ENCODE results near the gene PLCD1.

Gene PLCD1

DNA sequence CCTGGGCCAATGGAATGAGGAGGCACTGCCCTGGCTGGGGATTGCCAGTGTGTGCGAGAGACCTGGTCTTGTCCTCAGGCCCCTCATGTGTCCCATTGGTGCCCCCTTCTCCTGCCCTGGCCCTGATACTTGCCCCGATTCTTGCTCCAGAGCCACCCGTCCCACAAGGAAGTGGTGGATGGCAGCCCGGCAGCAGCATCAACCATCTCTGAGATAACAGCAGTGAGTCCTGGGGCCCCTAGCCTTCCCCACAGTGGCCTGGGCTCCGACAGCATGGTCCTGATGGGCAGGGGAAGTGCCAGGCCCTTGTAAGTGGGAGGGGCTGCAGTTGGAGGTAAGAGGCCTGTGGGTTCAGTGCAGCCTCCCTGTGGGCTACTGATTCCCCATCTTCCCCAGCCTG lies 23.4 kb downstream of the PLCD1 start:
- Histone ChIP-seq H3K36me3 (ENCODE audit: insufficient read depth, low read length) (peaks cover 4% of the 10 kb centered on the region; the same call in 1 of the 2 replicates), H2AFZ (ENCODE audit: low read length, unreplicated experiment) (no peak overlapping the region), H3K27me3 (ENCODE audit: insufficient read depth, low read length) (no peaks in the 10 kb centered on the region), H3K79me2 (ENCODE audit: control insufficient read depth, insufficient read depth, low read length, unreplicated experiment) (no peaks in the 10 kb centered on the region), H3K4me1 (ENCODE audit: control insufficient read depth, insufficient read depth, low read length, unreplicated experiment) (no peaks in the 10 kb centered on the region), H3K4me3 (ENCODE audit: low read depth, low read length) (no peak overlapping the region), H3K27ac (ENCODE audit: low read depth, low read length) (no peak overlapping the region)

DNA sequence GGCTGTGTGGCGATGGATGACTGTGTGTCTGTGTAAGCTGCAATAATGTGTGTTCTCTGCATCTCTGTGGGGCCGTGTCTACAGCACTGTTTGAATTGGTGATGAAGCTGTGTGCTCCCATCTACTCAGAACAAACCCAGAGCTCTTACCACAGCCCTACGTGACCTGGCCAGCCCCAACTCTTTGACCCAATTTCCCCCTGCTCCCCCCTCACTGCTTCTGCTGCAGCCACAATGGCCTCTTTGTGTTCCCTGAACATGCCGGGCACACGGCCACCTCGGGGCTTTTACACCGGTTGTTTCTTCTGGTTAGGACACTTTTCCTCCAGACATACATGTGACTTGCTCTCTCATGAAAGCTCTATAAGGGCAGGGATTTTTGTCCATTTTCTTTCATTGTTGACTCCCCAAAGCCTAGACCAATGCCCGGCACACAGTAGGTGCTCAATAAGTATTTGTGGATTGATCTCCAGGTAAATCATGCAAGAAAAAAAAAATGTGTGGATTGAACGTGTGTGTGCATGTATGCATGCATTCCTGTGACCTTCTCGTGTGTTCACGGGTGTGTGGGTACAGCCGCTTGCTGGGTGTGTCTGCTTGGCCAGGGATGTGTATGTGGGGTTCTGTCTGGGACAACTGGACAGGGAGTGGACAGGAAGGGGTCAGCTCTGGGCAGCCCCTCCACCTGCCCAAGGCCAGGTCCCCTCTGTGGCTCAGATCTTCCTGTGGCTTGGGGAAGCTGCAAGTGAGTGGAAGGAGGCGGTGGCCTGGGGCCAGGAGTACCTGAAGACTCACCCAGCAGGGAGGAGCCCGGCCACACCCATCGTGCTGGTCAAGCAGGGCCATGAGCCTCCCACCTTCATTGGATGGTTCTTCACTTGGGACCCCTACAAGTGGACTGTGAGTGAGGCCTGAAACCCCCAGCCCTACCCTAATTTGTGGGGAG lies 24.1 kb downstream of the PLCD1 start:
- Histone ChIP-seq H3K4me3 (ENCODE audit: low read depth, low read length) (no peak overlapping the region), H2AFZ (ENCODE audit: low read length, unreplicated experiment) (no peak overlapping the region), H3K79me2 (ENCODE audit: control insufficient read depth, insufficient read depth, low read length, unreplicated experiment) (no peaks in the 10 kb centered on the region), H3K27ac (ENCODE audit: low read depth, low read length) (no peak overlapping the region), H3K4me1 (ENCODE audit: control insufficient read depth, insufficient read depth, low read length, unreplicated experiment) (no peaks in the 10 kb centered on the region), H3K27me3 (ENCODE audit: insufficient read depth, low read length) (no peaks in the 10 kb centered on the region), H3K36me3 (ENCODE audit: insufficient read depth, low read length) (peaks cover 4% of the 10 kb centered on the region; the same call in 1 of the 2 replicates)

GRCh38 chr3:38004415-38005075 lies 24.9 kb downstream of the PLCD1 start:
- no peak overlapping the region for H3K4me3 ChIP-seq (ENCODE audit: low read depth, low read length)
- H2AFZ ChIP-seq (ENCODE audit: low read length, unreplicated experiment) = no peak overlapping the region
- no peak overlapping the region for H3K27ac ChIP-seq (ENCODE audit: low read depth, low read length)
- no peaks in the 10 kb centered on the region for H3K79me2 ChIP-seq (ENCODE audit: control insufficient read depth, insufficient read depth, low read length, unreplicated experiment)
- H3K27me3 ChIP-seq (ENCODE audit: insufficient read depth, low read length) = no peaks in the 10 kb centered on the region
- H3K36me3 ChIP-seq (ENCODE audit: insufficient read depth, low read length) = peaks cover 4% of the 10 kb centered on the region; the same call in 1 of the 2 replicates
- no peaks in the 10 kb centered on the region for H3K4me1 ChIP-seq (ENCODE audit: control insufficient read depth, insufficient read depth, low read length, unreplicated experiment)

DNA sequence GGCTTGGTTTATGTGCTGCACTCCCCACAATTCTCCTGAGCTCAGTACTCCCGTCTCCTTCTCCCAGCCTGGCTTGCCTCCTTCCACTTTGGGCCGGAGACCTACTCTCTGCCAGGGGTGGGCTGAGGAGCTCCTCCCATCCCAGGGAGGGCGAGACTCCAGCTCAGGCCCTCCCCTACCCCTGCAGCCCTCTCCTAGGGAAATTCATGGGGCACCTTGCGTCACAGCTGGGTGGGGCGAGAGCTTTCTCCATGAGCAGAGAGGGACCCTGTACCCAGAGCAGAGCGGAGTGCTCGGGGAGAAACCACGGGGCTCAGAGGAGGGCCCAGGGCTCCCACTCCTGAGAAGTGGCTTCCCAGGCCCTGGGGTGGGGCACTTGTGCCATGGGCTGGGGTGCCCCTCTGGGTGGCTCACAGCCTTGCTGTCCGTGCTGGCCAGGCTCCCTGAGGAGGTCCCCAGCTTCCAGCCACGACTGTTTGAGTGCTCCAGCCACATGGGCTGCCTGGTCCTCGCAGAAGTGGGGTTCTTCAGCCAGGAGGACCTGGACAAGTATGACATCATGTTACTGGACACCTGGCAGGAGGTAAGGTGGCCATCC lies 25.5 kb downstream of the PLCD1 start:
- Histone ChIP-seq H3K27me3 (ENCODE audit: insufficient read depth, low read length) (no peaks in the 10 kb centered on the region), H3K27ac (ENCODE audit: low read depth, low read length) (no peak overlapping the region), H3K79me2 (ENCODE audit: control insufficient read depth, insufficient read depth, low read length, unreplicated experiment) (no peaks in the 10 kb centered on the region), H3K36me3 (ENCODE audit: insufficient read depth, low read length) (peaks cover 4% of the 10 kb centered on the region; the same call in 1 of the 2 replicates), H3K4me3 (ENCODE audit: low read depth, low read length) (no peak overlapping the region), H3K4me1 (ENCODE audit: control insufficient read depth, insufficient read depth, low read length, unreplicated experiment) (no peaks in the 10 kb centered on the region), H2AFZ (ENCODE audit: low read length, unreplicated experiment) (no peak overlapping the region)

- H3K4me1 ChIP-seq (ENCODE audit: control insufficient read depth, insufficient read depth, low read length, unreplicated experiment) = peaks cover 4% of the 10 kb centered on the region
- no peaks in the 10 kb centered on the region for H3K27me3 ChIP-seq (ENCODE audit: insufficient read depth, low read length)
- no peak overlapping the region for H2AFZ ChIP-seq (ENCODE audit: low read length, unreplicated experiment)
- peaks cover 4% of the 10 kb centered on the region; the same call in 1 of the 2 replicates for H3K36me3 ChIP-seq (ENCODE audit: insufficient read depth, low read length)
- H3K79me2 ChIP-seq (ENCODE audit: control insufficient read depth, insufficient read depth, low read length, unreplicated experiment) = no peaks in the 10 kb centered on the region
- H3K4me3 ChIP-seq (ENCODE audit: low read depth, low read length) = no peak overlapping the region
- H3K27ac ChIP-seq (ENCODE audit: low read depth, low read length) = no peak overlapping the region
Observed at GRCh38 chr3:38003371-38003816, 26.0 kb downstream of the PLCD1 start.

GRCh38 chr3:38002940-38003339 lies 26.5 kb downstream of the PLCD1 start:
- Histone ChIP-seq H2AFZ (ENCODE audit: low read length, unreplicated experiment) (no peak overlapping the region), H3K4me3 (ENCODE audit: low read depth, low read length) (no peak overlapping the region), H3K79me2 (ENCODE audit: control insufficient read depth, insufficient read depth, low read length, unreplicated experiment) (no peaks in the 10 kb centered on the region), H3K27me3 (ENCODE audit: insufficient read depth, low read length) (no peaks in the 10 kb centered on the region), H3K4me1 (ENCODE audit: control insufficient read depth, insufficient read depth, low read length, unreplicated experiment) (peaks cover 7% of the 10 kb centered on the region), H3K27ac (ENCODE audit: low read depth, low read length) (no peak overlapping the region), H3K36me3 (ENCODE audit: insufficient read depth, low read length) (peaks cover 1% of the 10 kb centered on the region; the same call in 1 of the 2 replicates)

GRCh38 chr3:38002291-38002876 lies 27.1 kb downstream of the PLCD1 start:
- no peak overlapping the region for H3K4me3 ChIP-seq (ENCODE audit: low read depth, low read length)
- H3K4me1 ChIP-seq (ENCODE audit: control insufficient read depth, insufficient read depth, low read length, unreplicated experiment) = peaks cover 7% of the 10 kb centered on the region
- H3K79me2 ChIP-seq (ENCODE audit: control insufficient read depth, insufficient read depth, low read length, unreplicated experiment) = no peaks in the 10 kb centered on the region
- H3K36me3 ChIP-seq (ENCODE audit: insufficient read depth, low read length) = no peaks in the 10 kb centered on the region
- H3K27ac ChIP-seq (ENCODE audit: low read depth, low read length) = no peak overlapping the region
- H3K27me3 ChIP-seq (ENCODE audit: insufficient read depth, low read length) = no peaks in the 10 kb centered on the region
- no peak overlapping the region for H2AFZ ChIP-seq (ENCODE audit: low read length, unreplicated experiment)

DNA sequence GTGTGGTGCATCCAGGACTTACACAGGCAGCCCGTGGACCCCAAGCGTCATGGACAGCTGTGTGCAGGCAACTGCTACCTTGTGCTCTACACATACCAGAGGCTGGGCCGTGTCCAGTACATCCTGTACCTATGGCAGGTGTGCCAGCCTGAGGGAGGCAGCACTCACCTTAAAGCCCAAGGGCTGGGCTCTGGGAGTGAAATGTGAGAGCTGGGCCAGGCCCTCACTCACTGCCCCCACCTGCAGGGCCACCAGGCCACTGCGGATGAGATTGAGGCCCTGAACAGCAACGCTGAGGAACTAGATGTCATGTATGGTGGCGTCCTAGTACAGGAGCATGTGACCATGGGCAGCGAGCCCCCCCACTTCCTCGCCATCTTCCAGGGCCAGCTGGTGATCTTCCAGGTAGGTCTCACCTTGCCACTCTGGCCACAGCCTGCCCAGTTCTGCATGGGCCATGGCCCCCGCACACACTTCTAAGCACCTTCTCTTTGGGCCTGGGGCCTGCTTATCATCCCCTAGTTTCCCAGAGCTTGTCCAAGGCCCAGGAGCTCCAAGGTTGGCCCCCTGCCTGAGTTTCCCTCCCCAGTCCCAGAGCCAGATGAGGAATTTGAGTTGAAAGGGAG lies 27.9 kb downstream of the PLCD1 start:
- peaks cover 7% of the 10 kb centered on the region for H3K4me1 ChIP-seq (ENCODE audit: control insufficient read depth, insufficient read depth, low read length, unreplicated experiment)
- H3K79me2 ChIP-seq (ENCODE audit: control insufficient read depth, insufficient read depth, low read length, unreplicated experiment) = no peaks in the 10 kb centered on the region
- no peak overlapping the region for H3K4me3 ChIP-seq (ENCODE audit: low read depth, low read length)
- no peaks in the 10 kb centered on the region for H3K36me3 ChIP-seq (ENCODE audit: insufficient read depth, low read length)
- no peak overlapping the region for H2AFZ ChIP-seq (ENCODE audit: low read length, unreplicated experiment)
- no peak overlapping the region for H3K27ac ChIP-seq (ENCODE audit: low read depth, low read length)
- no peaks in the 10 kb centered on the region for H3K27me3 ChIP-seq (ENCODE audit: insufficient read depth, low read length)

DNA sequence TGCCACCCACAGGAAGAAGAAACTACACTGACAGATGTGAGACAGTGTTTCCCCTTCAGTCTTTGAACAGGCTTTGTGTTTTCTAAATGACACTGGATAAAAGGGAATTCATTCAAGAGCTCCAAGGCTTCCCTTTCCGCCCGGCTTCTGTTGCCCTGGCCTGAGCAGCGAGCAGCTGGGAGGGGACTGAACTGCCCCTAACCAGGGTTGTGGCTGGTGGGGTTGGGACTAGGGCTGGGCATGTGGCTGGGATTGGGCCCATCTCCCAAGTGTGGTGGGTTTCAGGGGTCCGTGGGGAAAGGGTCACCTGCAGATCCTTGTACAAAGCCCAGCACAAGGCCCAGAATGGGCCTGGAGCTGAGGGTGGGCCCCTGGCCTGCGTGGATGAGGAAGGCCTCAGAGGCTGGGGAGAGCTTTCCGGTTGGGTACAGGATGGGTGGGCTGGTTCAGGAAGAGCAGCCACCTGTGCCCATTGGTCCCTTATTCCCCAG lies 28.4 kb downstream of the PLCD1 start:
- no peaks in the 10 kb centered on the region for H3K36me3 ChIP-seq (ENCODE audit: insufficient read depth, low read length)
- no peak overlapping the region for H3K4me3 ChIP-seq (ENCODE audit: low read depth, low read length)
- H3K79me2 ChIP-seq (ENCODE audit: control insufficient read depth, insufficient read depth, low read length, unreplicated experiment) = no peaks in the 10 kb centered on the region
- peaks cover 7% of the 10 kb centered on the region for H3K4me1 ChIP-seq (ENCODE audit: control insufficient read depth, insufficient read depth, low read length, unreplicated experiment)
- no peak overlapping the region for H2AFZ ChIP-seq (ENCODE audit: low read length, unreplicated experiment)
- H3K27ac ChIP-seq (ENCODE audit: low read depth, low read length) = no peak overlapping the region
- no peaks in the 10 kb centered on the region for H3K27me3 ChIP-seq (ENCODE audit: insufficient read depth, low read length)

Data from ACC112 (cell line).